Activated CD8-positive, alpha-beta memory T cell treated with anti-CD3 and anti-CD28 coated beads for 24 hours (primary cell): ENCODE results near the gene RRAGC.
A peak's percentile ranks its signal among the peaks of the same experiment; 100 is the strongest.

Experiments
- DNase-seq: peaks from one replicate; pipeline ENCODE4 v3.0.0-alpha.2; 2020

RRAGC gene, protein sequence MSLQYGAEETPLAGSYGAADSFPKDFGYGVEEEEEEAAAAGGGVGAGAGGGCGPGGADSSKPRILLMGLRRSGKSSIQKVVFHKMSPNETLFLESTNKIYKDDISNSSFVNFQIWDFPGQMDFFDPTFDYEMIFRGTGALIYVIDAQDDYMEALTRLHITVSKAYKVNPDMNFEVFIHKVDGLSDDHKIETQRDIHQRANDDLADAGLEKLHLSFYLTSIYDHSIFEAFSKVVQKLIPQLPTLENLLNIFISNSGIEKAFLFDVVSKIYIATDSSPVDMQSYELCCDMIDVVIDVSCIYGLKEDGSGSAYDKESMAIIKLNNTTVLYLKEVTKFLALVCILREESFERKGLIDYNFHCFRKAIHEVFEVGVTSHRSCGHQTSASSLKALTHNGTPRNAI

DNA sequence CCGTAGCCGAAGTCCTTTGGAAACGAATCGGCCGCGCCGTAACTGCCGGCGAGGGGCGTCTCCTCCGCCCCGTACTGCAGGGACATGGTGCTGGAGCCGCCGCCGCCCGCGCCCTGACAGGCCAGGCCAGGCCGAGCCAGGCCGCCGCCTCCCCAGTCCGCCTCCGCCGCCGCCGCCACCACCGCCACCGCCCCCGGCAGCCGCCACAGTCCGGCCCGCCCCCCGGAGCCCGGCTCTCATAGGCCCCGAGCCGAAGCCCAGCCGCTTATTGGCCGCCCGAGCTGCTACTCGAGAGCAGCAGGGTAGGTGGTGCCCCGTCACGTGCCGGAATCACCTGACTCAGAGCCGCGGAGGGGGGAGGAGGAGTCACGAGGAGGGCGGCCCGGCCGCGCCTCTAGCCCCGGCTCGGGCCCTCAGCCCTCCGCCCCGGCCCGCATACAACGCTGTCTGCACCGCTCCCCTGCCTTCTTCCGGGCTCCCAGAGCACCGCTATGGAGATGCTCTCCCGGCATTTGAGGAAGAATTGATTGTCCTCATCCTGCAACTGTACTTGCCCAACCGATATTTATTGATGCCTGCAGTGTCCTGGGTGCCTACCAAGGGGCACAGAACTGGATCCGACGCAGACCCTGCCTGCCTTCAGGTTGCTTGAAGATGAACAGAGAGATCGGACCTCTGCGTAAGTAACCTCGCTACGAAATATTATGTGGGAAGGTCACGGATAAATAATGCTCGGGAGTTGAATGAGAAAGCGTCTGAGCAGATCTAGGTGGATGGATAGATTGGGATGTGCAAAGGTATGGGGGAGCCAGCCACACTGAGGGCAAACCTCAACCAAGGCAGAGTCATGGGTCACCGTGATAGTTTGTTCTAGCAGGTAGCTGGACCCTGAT lies at the start of gene RRAGC:
TSS of gene RRAGC (minus strand) at position 212 of the 893 bp plus-strand sequence. CDS start at position 86, 126 bp downstream.
- DNase-seq = peak; percentile 98

DNA sequence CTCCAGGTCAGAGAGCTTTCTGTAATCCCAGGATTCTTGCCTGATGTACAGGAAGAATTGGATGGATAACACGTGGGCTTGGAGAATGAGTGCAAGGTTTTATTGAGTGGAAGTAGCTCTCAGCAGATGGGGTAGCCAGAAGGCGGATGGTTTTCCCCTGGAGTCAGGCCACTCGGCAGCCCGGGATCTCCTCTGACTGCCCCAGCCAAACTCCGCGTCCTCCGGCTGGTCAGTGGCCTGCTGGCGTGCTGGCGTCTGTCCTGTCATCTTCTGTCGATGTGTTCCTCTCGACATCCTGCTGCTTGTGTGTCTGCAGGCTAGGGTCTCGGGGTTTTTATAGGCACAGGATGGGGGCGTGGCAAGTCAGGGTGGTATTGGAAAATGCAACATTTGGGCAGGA lies 49.2 kb upstream of the RRAGC start:
- DNase-seq = no peak

DNA sequence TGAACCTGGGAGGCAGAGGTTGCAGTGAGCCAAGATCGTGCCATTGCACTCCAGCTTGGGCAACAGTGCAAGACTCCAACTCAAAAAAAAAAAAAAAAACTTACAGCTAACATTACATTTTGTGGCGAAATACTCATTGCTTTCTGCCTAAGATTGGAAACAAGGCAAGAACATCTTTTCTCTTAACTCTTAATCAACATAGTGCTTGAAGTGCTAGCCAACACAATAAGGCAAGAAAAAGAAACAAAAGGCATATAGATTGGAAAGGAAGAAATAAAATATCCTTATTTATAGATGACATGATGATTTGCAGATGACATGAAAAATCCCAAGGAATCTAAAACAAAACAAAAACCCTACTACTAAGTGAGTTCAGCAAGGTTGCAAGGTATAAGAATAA lies 46.4 kb upstream of the RRAGC start:
- DNase-seq = no peak

DNA sequence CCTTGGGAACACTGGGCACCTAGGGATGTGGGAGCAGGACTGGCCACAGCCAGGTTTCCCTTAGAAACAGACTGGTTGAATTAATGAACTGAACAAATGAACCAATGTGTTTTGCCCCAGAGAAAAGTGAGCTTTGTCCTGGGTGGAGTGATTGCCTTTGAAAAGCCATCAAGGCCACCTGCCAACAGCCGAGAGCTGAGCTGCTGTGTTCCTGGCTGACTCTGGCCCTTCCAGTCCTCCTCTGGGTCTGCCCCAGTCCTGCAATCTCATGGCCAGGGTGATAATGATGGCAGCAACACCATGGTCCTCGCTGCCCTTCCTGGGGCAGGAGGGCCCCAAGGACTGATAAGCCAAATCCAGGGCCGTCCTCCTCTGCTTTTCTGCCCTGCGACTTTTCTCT lies 40.0 kb upstream of the RRAGC start:
- DNase-seq = no peak

DNA sequence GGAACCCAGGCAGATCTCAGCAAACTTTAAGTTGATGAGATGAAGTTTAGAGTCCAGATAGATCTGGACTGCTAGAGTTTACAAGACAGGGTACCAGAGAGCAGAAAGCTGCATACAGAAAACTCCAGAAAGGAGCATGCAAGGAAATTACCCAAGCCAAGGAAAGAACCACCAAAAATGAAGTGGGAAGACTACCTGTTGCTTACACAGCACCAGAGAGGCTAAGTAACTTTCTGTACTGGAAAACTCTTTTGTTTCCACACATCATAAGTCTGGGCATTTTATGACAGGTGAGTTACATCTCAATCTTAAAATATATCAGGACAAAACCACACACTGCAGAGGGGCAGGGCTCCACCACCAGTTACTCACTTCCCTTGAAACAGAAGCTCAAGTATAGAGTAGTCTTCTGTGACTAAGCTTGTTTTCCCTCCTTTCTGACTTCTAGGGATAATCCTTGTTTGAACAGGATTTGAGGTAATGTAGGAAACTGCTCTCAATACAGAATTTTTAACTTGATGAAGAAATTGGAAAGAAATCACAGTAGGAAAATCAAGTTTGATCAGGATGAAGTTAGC lies 39.2 kb upstream of the RRAGC start:
- DNase-seq = no peak

DNA sequence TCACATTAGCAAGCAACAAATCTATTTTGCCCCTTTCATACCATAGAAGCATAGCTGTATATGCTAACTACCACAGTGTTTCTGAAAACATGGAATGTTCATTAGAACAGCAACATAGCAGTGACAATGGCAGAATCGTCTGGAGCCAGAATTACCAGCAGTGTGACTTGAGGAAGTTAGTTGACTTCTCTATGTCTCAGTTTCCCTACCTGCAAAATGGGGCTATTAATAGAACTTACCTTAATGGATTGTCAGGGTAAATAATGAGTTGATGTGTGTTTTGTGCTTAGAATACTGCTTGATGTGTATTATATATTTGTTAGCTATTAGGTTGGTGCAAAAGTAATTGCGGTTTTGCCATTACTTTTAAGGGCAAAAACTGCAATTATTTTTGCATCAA lies 36.6 kb upstream of the RRAGC start:
- no peak for DNase-seq

DNA sequence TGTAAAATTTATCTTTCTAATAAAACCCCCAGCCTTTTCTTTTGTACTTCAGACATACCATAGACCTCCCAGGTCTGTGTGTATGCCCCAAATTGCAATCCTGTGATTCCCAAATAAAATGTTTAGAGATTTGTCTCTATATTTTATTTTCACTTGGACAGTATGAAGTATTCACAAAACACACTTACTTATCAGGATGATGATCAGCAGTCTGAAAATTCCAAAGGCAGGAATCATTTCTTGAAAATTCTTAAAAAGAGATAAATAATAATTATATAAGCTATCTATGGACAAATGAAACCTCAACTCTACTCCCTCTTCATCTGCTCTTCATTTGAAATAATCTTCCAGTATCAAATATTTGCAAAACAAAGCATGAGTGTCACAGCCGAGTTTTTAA lies 33.4 kb upstream of the RRAGC start:
- DNase-seq = no peak

DNA sequence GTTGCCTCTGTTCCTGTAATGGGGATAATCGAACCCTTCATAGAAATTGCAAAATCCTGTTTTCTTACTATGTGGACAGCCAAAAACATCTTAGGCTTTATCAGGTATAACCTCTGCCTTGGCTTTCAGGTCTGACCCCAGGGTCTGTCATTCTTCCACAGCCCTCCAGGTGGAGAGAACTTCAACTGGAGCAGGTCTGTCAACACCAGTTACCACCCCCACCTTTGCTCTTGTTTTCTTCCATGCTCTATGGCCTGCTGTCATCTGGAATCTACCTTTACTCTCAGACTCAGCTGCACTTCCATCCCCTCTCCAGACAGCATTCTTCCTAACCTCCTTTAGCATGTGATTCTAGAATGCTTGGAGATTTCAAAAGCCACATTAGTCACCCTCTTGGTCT lies 32.2 kb upstream of the RRAGC start:
- DNase-seq = no peak

DNA sequence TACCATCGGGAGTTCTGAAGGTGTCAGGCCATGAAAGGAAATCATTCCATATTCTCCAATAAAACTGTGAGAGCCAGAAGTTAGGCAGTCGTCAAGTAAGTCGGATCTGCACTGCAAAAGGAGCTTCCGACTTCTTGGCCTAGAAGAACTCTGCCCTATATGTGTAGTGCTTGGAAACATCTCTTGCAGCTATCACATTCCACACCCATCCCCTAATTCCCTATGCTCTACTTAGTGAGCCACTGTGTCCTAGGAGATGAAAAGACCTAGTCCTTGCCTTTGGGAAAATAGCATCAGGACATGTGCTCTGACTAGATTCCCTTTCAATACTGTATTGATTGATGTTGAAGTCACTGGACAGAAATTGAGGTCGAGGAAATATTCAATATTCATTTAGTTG lies 30.0 kb upstream of the RRAGC start:
- DNase-seq = no peak

DNA sequence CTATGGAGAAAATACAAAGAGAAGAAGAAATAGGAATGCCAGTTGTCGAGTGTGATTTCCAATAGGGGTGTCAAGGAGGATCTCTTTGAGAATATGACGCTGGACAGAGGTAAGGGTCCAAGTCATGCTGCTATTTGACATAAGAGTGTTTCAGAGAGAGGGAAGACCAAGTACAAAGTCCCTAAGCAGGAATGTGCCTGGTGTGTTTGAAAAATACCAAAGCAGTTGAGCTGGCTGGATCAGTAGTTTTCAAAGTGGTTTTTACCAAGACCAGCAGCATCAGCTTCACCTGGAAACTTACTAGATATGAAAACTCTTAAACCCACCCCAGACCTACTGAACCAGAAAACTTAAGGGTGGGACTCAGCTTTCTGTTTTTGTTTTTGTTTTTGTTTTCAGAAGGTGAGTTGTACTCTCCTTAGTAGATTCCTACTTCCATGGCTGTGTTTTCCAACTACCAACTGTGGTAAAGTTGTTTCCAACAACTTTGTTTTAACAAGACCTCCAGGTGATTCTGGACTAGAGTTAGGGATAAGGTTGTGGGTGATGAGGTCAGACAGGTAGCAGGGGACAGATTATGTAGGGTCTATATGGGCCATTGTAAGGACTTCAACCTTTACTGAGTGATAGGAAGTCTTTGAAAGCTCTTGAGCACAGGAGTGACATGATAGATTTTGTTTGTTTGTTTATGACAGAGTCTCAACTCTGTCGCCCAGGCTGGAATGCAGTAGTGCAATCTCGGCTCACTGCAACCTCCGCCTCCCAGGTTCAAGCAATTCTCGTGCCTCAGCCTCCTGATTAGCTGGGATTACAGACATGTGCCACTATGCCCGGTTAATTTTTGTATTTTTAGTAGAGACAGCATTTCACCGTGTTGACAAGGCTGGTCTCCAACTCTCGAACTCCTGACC lies 29.1 kb upstream of the RRAGC start:
- no peak for DNase-seq

DNA sequence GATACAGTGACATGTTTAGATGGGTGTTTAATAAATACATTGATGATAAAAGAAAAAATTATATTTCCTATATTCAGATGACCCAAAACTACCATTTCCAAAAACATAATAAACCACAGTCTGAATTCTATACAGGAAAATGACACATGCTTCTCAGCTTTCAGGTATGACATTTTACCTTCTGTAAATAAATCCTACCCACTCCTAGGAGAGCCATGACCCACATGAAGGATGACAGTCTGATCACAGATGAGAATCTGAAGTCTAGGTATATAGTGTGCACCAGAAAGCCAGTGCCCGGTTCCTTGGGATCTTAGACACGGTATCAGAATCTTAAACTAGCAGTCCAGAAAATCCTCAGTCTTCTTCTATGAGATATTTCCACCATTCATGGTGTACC lies 25.5 kb upstream of the RRAGC start:
- DNase-seq = no peak

DNA sequence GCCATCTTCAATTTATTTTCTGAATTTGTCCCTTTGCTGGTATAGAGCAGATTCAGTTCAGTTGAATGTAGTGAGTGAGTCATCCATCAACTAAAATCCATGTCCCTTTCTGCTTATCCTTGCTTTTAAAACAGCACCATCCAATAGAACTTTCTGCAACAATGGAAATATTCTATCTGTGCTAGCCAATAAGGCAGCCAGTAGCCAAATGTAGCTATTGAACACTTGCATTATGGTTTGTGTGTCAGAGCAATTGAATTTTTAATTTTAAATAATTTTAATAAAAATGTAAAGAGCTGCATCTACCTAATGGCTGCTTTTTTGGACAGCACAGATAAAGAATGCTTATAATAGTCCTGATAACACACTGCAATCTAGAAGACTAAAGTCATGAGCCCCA lies 21.9 kb upstream of the RRAGC start, which contains the start of gene GJA9:
TSS of gene GJA9 (minus strand) at position 101 of the 400 bp plus-strand sequence. CDS start 5,489 bp downstream, outside the sequence.
- DNase-seq = no peak

DNA sequence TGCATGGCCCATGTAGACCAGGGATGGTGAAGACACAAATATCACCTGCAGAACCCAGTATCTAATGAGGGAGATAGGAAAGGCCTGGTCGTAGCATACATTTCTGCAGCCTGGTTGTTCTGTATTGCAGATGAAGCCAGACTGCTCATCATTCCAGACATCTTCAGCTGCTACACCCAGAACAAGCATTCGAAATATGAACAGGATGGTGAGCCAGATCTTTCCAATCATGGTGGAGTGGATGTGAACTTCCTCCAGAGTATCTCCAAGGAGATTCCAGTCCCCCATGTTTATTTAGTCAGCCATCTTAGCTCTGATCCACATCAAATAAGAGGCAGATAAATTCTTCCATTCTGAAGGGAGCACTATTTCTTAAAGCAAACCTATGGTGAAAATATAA lies 16.2 kb upstream of the RRAGC start:
- no peak for DNase-seq

DNA sequence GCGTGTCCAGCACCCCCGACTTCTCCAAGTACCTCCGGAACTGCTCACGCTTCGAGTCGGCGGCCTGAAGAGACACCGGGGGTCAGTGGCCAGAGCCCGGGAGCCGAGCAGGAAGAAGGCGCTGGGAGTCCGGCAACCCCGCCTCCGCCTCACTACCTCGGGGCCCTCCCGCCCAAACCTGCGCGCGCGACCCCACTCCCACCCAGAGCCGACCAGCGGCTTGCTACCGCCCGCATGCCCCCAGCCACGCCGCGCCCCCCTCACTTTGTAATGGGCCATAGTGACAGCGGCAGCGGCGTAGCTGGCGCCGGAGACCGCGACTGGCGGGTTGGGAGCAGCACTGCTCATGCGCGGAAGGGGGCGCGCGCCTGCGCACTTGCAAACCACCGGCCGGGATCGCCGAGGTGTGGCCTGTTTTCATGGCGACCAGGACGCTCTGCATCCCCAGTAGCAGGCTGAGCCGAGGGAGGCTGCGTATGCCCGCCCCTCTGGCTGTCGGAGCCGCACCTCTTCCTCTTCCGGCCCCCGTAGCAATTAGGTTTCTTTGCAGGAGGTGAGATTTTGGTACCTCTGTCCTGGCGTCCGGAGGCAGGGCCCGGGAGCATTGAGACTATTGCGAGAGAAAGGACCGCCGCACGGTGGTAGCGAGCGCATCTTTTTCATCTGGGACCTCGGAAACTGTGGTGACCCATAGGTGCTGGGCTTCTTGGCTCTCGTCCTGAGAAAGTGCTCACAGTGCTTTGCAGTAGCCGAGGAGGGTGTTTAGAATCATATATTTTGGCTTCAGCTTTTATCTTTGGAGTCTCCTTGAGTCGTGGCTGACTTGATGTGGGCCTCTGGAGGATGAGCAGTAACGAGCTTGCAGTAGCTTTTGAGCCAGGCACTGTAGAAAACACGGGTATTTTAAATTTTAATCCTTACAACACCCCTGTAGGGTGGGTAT lies 13.7 kb upstream of the RRAGC start, which contains the start of gene MYCBP:
TSS of gene MYCBP (minus strand) at position 322 of the 943 bp plus-strand sequence. CDS start at position 279, 43 bp downstream.
- DNase-seq = peak; percentile 98

DNA sequence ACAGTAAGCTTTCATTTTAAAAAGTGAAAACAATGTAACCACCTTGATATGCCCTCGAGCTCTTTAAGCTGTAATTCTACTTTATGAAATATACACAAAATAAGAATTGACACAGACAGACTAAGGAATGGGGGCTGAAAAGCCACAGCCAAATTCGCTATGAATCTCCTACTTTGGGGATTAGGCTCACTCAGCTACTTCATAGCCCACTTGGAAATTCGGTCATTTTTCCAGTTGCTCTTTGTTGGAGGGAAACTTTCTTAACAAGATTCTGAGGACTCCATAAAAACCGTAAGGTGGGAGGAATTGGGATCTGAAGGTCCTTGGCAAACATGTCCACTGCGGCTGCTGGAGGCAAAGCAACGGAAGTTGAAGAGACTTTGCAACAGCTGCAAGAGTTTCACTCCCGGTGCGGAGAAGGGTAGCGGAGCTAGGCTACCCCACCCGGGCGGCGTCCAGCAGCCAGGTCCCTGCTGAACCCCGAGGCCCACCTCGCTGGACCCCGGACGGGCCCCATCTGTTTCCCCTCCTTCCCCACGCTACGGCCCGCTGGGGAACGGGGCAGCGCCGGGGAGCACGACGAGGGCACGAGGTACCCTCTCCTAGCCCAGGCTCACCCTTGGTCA lies 12.9 kb upstream of the RRAGC start:
- no peak for DNase-seq

DNA sequence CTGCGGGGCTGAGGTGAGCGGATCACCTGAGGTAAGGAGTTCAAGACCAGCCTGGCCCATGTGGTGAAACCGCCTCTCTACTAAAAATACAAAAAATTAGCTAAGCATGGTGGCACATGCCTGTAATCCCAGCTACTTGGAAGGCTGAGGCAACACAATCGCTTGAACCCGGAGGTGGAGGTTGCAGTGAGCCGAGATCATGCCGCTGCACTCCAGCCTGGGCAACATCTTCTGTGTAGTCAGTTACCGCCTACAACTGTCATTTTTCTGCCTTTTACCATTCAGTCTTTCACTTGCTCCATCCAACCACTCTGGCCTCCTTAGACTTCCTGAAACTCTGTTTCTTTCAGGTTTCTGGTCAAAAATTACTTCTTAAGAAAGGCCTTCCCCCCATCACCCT lies 11.4 kb upstream of the RRAGC start:
- no peak for DNase-seq

DNA sequence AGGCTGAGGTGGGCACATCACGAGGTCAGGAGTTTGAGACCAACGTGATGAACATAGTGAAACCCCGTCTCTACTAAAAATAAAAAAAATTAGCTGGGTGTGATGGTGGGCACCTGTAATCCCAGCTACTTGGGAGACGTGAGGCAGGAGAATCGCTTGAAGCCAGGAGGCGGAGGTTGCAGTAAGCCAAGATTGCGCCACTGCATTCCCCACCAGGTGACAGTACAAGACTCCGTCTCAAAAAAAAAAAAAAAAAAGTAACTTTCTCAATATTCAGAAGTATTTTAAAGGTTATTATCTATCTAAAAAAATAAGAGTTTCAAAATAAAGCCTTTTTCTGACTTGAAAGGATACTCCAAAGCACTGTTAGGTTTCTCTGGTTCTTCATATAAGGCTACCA lies 7.6 kb upstream of the RRAGC start:
- DNase-seq = no peak

DNA sequence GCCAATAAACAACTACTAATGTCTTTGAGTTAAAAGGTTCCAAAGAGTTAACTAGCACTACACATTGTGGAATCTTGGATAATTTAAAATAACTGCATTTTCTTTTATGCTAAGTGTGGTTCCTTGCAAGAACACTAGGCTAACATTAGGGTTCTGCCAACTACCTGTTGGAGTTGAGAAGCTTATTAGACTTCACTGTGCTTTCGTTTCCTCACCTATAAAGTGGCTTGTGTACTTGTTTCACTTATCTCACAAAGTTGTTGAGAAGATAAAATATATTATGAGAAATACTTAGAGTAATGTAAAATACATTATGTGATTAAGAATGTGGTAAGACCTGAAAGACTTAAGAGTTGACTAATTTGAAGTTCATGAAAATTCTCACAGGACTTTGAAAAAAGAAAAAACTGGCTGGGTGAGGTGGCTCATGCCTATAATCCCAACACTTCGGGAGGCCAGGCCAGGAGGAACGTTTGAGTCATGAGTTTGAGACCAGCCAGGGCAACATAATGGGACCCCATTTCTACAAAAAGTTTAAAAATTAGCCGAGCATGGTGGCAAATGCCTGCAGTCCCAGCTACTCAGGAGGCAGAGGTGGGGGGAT lies 5.6 kb upstream of the RRAGC start:
- DNase-seq = no peak

DNA sequence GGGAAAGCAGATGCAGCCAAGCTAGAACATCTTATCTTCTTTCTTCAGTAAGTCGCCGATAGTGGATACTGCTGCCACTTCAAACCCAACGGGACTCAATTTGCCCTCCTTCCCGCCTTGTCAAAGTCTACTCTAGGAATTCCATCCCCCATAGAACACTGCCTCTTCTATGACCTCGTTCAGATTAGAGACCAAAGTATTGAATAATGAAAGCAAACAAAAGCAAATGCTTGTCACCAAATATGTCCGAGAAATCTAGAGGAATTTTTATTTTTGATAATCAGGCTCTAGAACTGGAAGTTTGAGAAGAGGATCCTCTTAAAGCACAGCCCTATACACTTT lies 853 bp upstream of the RRAGC start:
- DNase-seq = no peak

DNA sequence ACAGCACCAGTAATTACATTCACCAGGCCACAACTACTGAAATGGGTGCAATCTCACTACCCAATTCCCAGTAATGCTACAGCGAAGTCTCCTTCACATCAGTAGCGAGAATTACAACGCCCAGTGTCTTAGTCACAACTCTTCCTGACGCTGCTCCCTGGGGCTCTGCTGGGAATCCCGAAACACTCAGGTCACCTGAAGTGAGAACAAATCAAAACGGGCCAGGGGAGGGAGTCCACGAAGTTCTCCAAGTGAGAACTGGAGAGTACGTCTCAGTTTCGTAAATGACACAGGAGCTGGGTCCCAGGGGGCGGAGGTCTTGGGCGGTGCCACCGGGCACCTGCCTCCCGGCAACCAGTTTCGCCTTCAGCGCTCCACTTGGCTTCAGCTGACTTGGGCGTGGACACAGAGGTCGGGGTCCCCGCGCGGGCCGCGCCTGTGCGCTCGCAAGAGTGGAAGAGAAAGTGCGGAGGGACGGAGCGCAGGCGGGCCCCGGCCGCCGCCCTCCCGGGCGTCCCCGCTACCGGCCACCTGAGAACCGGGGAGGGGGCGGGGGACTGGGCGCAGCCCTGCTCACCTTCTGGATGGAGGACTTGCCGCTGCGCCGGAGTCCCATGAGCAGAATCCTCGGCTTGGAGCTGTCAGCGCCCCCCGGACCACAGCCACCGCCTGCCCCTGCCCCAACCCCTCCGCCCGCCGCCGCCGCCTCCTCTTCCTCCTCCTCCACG lies 575 bp downstream of the RRAGC start:
- DNase-seq = peak; percentile 78
